ENCODE measurements around the gene NDST4.
"Not testable (repeated sequence)": the region's sequence is repeated elsewhere in the genome, so short reads cannot be mapped to it uniquely, and the experiment has no call there.

NDST4 gene

GRCh38 chr4:114999880-115000279 is 113.5 kb downstream of the NDST4 start:
- Histone ChIP-seq H3K27me3 (ENCODE audit: insufficient read depth, low read length) (no peaks in the 10 kb centered on the region), H2AFZ (ENCODE audit: low read depth, low read length) (no peak overlapping the region), H3K9me3 (ENCODE audit: low read length) (no peaks in the 10 kb centered on the region), H3K36me3 (ENCODE audit: insufficient read depth, low read length) (no peaks in the 10 kb centered on the region), H3K4me1 (ENCODE audit: insufficient read depth, low read length) (peaks cover 4% of the 10 kb centered on the region), H3K4me3 (ENCODE audit: low read length) (no peak overlapping the region)

DNA sequence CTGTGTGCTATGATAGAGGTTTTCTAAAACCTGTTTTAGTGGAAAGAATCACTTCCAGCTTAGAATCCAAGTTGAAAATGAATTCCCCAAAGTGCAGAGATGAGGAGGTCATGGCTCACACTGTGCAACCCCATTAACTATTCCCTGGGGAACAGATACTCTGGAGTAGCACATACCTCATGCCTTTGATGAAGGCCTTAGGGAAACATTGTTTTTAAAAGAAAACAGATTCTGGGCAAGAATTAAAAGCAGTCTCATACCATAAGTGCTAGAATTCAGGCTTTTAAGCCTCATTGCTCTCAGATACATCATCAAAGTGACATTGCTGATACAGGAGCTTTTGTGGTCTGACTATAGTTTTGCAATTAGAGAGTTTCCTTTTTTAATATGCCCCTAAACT is 115.1 kb downstream of the NDST4 start:
- Histone ChIP-seq H3K4me3 (ENCODE audit: low read length) (no peak overlapping the region), H3K27me3 (ENCODE audit: insufficient read depth, low read length) (no peaks in the 10 kb centered on the region), H3K4me1 (ENCODE audit: insufficient read depth, low read length) (peaks cover 4% of the 10 kb centered on the region)

GRCh38 chr4:114997576-114998247 is 115.7 kb downstream of the NDST4 start:
- no peak overlapping the region for H2AFZ ChIP-seq (ENCODE audit: low read depth, low read length)
- H3K36me3 ChIP-seq (ENCODE audit: insufficient read depth, low read length) = no peaks in the 10 kb centered on the region

More for the DNA sequence above, 115.1 kb downstream of the NDST4 start:
- Histone ChIP-seq H3K36me3 (ENCODE audit: insufficient read depth, low read length) (no peaks in the 10 kb centered on the region), H2AFZ (ENCODE audit: low read depth, low read length) (no peak overlapping the region), H3K9me3 (ENCODE audit: low read length) (no peaks in the 10 kb centered on the region)

DNA sequence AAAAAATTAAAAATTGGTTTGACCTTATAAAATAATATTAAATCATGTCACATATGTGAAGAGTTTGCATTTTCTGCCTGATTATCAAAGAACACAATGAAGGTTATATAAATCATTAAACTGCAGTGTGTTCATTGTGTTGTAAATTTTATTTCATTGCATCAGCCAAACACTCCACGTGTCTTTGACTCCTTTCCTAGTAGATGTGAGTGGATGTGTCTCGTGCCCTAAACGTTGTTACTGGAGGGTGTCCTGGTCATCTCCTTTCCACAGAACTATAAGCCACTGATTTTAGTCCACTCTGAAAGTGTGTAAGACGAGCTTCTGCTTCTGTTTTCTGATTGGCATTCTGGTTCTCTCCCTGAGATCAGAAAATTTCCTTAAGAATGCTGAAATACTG is 127.3 kb downstream of the NDST4 start:
- H3K4me1 ChIP-seq (ENCODE audit: insufficient read depth, low read length) = no peaks in the 10 kb centered on the region
- H2AFZ ChIP-seq (ENCODE audit: low read depth, low read length) = no peak overlapping the region
- H3K9me3 ChIP-seq (ENCODE audit: low read length) = no peaks in the 10 kb centered on the region
- no peak overlapping the region for H3K4me3 ChIP-seq (ENCODE audit: low read length)
- no peaks in the 10 kb centered on the region for H3K36me3 ChIP-seq (ENCODE audit: insufficient read depth, low read length)
- no peaks in the 10 kb centered on the region for H3K27me3 ChIP-seq (ENCODE audit: insufficient read depth, low read length)

More at GRCh38 chr4:114997576-114998247, 115.7 kb downstream of the NDST4 start:
- H3K27me3 ChIP-seq (ENCODE audit: insufficient read depth, low read length) = no peaks in the 10 kb centered on the region
- peaks cover 4% of the 10 kb centered on the region for H3K4me1 ChIP-seq (ENCODE audit: insufficient read depth, low read length)
- no peak overlapping the region for H3K4me3 ChIP-seq (ENCODE audit: low read length)
- H3K9me3 ChIP-seq (ENCODE audit: low read length) = no peaks in the 10 kb centered on the region

GRCh38 chr4:114980932-114981708 is 132.3 kb downstream of the NDST4 start:
- no peaks in the 10 kb centered on the region for H3K9me3 ChIP-seq (ENCODE audit: low read length)
- H2AFZ ChIP-seq (ENCODE audit: low read depth, low read length) = no peak overlapping the region
- no peaks in the 10 kb centered on the region for H3K4me1 ChIP-seq (ENCODE audit: insufficient read depth, low read length)
- no peaks in the 10 kb centered on the region for H3K36me3 ChIP-seq (ENCODE audit: insufficient read depth, low read length)
- no peak overlapping the region for H3K4me3 ChIP-seq (ENCODE audit: low read length)
- no peaks in the 10 kb centered on the region for H3K27me3 ChIP-seq (ENCODE audit: insufficient read depth, low read length)

DNA sequence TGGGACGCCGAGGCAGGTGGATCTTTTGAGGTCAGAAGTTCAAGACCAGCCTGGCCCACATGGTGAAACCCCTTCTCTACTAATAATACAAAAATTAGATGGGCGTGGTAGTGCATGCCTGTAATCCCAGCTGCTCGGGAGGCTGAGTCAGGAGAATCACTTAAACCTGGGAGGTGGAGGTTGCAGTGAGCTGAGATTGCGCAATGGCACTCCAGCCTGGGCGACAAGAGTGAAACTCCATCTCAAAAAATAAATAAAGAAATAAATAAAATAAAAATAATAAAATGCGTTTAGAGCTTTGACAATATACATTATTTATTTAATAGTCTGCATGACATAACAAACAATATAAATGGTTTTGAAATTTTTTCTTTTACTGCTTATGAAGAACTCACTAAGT is 133.0 kb downstream of the NDST4 start:
- H3K36me3 ChIP-seq (ENCODE audit: insufficient read depth, low read length); H3K4me3 ChIP-seq (ENCODE audit: low read length); H3K27me3 ChIP-seq (ENCODE audit: insufficient read depth, low read length); H3K4me1 ChIP-seq (ENCODE audit: insufficient read depth, low read length); H3K9me3 ChIP-seq (ENCODE audit: low read length); H2AFZ ChIP-seq (ENCODE audit: low read depth, low read length): not testable (repeated sequence)

DNA sequence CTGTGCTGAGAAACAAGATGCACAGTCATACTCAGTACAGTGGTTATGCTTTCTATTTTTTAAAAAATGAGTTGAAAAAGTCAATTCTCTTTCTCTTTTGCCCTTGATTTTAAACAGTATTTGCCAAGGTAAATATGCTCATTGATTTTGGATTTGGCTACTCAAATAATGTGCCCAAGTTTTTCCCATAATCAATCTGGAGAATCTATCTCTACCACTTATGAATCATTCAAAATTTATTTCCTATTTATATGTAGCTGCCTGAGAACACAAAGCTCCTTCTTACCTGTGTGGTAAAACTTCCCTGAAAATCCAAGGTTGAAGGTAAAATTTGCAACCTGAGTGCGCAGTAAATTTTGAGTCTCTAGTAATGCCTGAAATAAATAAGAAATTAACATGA is 136.5 kb downstream of the NDST4 start:
- Histone ChIP-seq H3K36me3 (ENCODE audit: insufficient read depth, low read length) (no peaks in the 10 kb centered on the region), H3K27me3 (ENCODE audit: insufficient read depth, low read length) (no peaks in the 10 kb centered on the region), H2AFZ (ENCODE audit: low read depth, low read length) (no peak overlapping the region), H3K4me3 (ENCODE audit: low read length) (no peak overlapping the region), H3K9me3 (ENCODE audit: low read length) (no peaks in the 10 kb centered on the region), H3K4me1 (ENCODE audit: insufficient read depth, low read length) (peaks cover 7% of the 10 kb centered on the region)

DNA sequence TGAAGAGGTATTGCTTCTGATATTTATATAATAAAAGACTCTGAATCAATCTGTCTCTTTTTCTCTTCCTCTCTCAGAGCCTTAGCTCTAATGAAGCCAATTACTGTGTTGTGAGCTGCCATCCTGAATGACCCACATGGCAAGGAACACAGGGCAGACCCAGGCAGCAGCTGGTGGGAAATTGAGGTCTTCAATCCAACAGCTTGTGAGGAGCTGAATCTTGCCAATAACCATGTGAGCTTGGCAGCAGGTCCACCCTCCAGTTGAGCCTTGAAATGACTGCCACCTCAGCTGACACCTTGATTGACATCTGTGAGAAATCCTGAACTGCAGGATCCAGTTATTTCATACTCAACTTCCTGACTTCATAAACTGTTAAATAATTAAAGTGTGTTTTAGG is 149.4 kb downstream of the NDST4 start:
- no peaks in the 10 kb centered on the region for H3K36me3 ChIP-seq (ENCODE audit: insufficient read depth, low read length)
- H3K4me1 ChIP-seq (ENCODE audit: insufficient read depth, low read length) = no peaks in the 10 kb centered on the region
- H2AFZ ChIP-seq (ENCODE audit: low read depth, low read length) = no peak overlapping the region
- no peaks in the 10 kb centered on the region for H3K27me3 ChIP-seq (ENCODE audit: insufficient read depth, low read length)
- no peaks in the 10 kb centered on the region for H3K9me3 ChIP-seq (ENCODE audit: low read length)
- no peak overlapping the region for H3K4me3 ChIP-seq (ENCODE audit: low read length)

DNA sequence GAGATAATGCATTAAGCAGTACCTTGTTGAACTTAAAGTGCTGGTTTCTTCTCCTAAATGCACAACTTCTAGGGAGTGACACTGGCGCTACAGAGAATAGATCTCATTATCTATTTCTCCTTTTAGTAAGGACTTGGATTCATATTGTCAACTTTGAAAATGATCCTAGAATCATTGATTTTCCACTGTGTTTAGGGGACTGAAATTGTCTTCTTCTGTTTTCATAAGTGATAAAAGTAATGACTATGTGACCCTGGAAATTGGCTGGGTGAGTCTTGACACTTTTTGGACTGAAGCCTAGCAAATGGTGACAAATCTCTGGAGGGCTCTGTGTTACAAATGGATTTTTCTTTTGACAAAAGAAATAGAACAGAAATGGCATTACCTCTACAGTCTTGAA is 167.8 kb downstream of the NDST4 start:
- Histone ChIP-seq H2AFZ (ENCODE audit: low read depth, low read length) (no peak overlapping the region), H3K36me3 (ENCODE audit: insufficient read depth, low read length) (no peaks in the 10 kb centered on the region), H3K9me3 (ENCODE audit: low read length) (no peaks in the 10 kb centered on the region), H3K4me3 (ENCODE audit: low read length) (no peak overlapping the region), H3K4me1 (ENCODE audit: insufficient read depth, low read length) (peaks cover 2% of the 10 kb centered on the region), H3K27me3 (ENCODE audit: insufficient read depth, low read length) (no peaks in the 10 kb centered on the region)

GRCh38 chr4:114941503-114941902 is 171.9 kb downstream of the NDST4 start:
- H2AFZ ChIP-seq (ENCODE audit: low read depth, low read length) = no peak overlapping the region
- H3K9me3 ChIP-seq (ENCODE audit: low read length) = no peaks in the 10 kb centered on the region
- peaks cover 2% of the 10 kb centered on the region for H3K4me1 ChIP-seq (ENCODE audit: insufficient read depth, low read length)
- no peaks in the 10 kb centered on the region for H3K27me3 ChIP-seq (ENCODE audit: insufficient read depth, low read length)
- H3K36me3 ChIP-seq (ENCODE audit: insufficient read depth, low read length) = no peaks in the 10 kb centered on the region
- H3K4me3 ChIP-seq (ENCODE audit: low read length) = no peak overlapping the region

- Histone ChIP-seq H3K4me3 (ENCODE audit: low read length) (no peak overlapping the region), H3K9me3 (ENCODE audit: low read length) (no peaks in the 10 kb centered on the region), H3K4me1 (ENCODE audit: insufficient read depth, low read length) (peaks cover 14% of the 10 kb centered on the region), H3K36me3 (ENCODE audit: insufficient read depth, low read length) (no peaks in the 10 kb centered on the region), H2AFZ (ENCODE audit: low read depth, low read length) (no peak overlapping the region), H3K27me3 (ENCODE audit: insufficient read depth, low read length) (no peaks in the 10 kb centered on the region)
Measured at GRCh38 chr4:114927881-114928280, 185.5 kb downstream of the NDST4 start.

DNA sequence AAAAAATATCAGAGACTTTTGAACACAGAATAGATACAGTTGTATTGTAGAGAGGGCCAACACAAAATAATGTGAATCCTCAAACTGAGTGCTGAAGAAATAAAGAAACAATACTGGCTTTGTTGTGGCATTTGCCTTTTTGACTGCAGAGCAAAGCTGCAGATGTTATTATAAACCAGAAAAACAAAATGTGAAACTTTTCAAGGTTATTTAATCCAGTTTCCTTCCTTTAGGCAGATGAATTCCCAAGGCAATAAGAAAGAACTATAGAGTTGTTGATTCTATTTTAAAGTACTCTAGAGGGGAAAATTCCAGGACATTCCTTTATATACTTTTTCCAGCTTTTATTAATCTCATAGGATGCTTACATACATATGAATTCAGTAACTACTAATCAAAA is 186.8 kb downstream of the NDST4 start:
- Histone ChIP-seq H3K36me3 (ENCODE audit: insufficient read depth, low read length) (no peaks in the 10 kb centered on the region), H3K27me3 (ENCODE audit: insufficient read depth, low read length) (no peaks in the 10 kb centered on the region), H3K4me3 (ENCODE audit: low read length) (no peak overlapping the region), H2AFZ (ENCODE audit: low read depth, low read length) (no peak overlapping the region), H3K9me3 (ENCODE audit: low read length) (no peaks in the 10 kb centered on the region), H3K4me1 (ENCODE audit: insufficient read depth, low read length) (peaks cover 27% of the 10 kb centered on the region)

- Histone ChIP-seq H2AFZ (ENCODE audit: low read depth, low read length) (peak overlapping the region; percentile 24), H3K4me3 (ENCODE audit: low read length) (no peak overlapping the region), H3K36me3 (ENCODE audit: insufficient read depth, low read length) (no peaks in the 10 kb centered on the region), H3K9me3 (ENCODE audit: low read length) (no peaks in the 10 kb centered on the region), H3K27me3 (ENCODE audit: insufficient read depth, low read length) (no peaks in the 10 kb centered on the region), H3K4me1 (ENCODE audit: insufficient read depth, low read length) (peaks cover 27% of the 10 kb centered on the region)
Measured at GRCh38 chr4:114924311-114924710, 189.1 kb downstream of the NDST4 start.
